ENCODE data around the gene MYO7B.
A peak's percentile ranks its signal among the peaks of the same experiment; 100 is the strongest.

The MYO7B gene

DNA sequence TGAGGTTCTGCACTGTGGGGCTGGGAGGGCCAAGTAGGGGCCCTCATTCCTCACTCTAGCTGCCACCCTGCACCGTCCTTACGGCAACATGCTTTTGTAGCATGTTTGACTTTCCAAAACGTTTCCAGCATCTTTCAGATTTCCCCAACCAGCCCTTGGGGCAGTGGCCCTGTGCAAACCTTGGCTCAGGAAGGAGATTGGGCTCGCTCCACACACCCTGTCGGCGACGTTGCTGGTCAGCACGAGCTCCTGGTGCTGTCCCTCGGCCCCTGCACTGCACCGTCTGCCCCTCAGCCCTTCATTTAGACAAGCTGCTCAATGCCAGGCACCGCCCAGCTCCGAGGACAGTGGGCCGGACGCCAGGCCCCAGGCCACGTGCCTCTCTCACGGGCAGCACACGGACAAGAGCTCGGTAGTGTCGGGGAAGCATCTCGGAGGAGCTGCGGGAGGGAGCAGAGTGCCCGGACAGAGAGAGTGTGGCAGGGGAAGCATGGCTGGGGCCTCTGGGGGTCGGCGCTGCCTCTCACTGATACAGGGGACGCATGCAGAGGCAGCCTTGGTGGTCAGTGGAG lies 117.4 kb downstream of the MYO7B start:
- no peak for DNase-seq (ENCODE audit: low spot score)
- no CpG with 5 or more reads among the region's 25 CpGs for WGBS, 2 donors (ENCODE audit: extremely low coverage in 2 of 2, insufficient read length in 2 of 2, insufficient replicate concordance in 1 of 2)
- no peak overlapping the region for H3K4me3 ChIP-seq (ENCODE audit: low read length in 2 of 2)

DNA sequence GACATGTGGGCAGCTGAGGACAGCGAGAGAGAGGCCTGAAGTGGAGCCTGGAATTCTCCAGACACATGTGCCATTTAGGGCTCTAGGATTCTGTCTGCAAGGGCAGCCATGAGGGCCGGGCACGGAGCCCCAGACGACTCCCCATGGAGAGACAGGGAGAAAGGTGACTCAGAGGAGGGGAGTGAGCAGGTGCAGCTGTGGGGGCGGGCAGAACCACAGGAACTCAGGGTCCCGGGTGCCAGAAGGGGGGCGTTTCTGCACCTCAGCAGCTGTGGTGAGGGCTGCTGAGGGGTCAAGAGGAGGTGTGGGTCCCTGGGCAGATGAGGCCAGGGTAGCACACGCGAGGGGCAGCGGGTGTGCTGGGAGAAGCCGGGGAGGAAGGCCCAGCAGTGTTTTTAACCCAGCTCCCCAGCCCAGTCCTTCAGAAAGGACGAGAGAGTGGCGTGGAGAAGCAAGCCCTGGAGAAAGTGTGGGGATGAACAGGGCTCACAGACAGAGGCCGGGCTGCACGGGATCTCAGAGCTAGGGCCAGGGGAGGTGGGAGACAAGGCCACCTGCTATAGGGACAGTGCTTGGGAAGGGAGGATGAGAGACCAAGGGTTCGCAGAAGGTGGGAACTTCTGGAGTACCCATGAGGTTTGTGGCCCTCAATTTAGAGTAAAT lies 118.1 kb downstream of the MYO7B start:
- Histone ChIP-seq H2AK5ac (ENCODE audit: low read depth, low read length) (peak overlapping the region; percentile 99), H3K18ac (ENCODE audit: low read length) (peak overlapping the region; percentile 83), H3K23ac (ENCODE audit: low read depth, low read length, poor library complexity) (peak overlapping the region; percentile 32), H2BK12ac (ENCODE audit: low read length) (peak overlapping the region; percentile 91), H3K36me3 (replicated peaks in 1 of 2; ENCODE audit: control insufficient read depth in 2 of 2, insufficient read depth in 2 of 2, low read length in 2 of 2) (no peaks in the 10 kb centered on the region), H3K4me2 (ENCODE audit: insufficient read depth, low read length, poor library complexity, severe bottlenecking) (no peak overlapping the region), H3K4ac (ENCODE audit: low read length) (no peak overlapping the region), H3K4me1 (ENCODE audit: control insufficient read depth in 2 of 2, insufficient read depth in 1 of 2, low read depth in 1 of 2, low read length in 2 of 2) (peaks cover 3 to 13% of the 10 kb centered on the region in 2 donors), H2BK5ac (ENCODE audit: low read length) (peak overlapping the region; percentile 41), H3K4me3 (ENCODE audit: low read length in 2 of 2) (no peak overlapping the region), H3K9ac (ENCODE audit: low read depth, low read length, poor library complexity) (no peak overlapping the region), H3K14ac (ENCODE audit: low read length) (no peak overlapping the region), H2BK15ac (ENCODE audit: low read length) (peak overlapping the region; percentile 99), H2AFZ (ENCODE audit: low read length) (no peak overlapping the region), H3K9me3 (replicated peaks in 1 of 2; ENCODE audit: control insufficient read depth in 2 of 2, insufficient read depth in 1 of 2, low read depth in 1 of 2, low read length in 2 of 2) (peaks cover 0 to 2% of the 10 kb centered on the region in 2 donors), H4K91ac (ENCODE audit: low read depth, low read length, poor library complexity) (no peak overlapping the region), H3K27me3 (ENCODE audit: control insufficient read depth in 3 of 3, insufficient read depth in 3 of 3, low read depth in 1 of 3, low read length in 3 of 3) (peaks cover 0 to 12% (median 2%) of the 10 kb centered on the region in 3 experiments), H2BK120ac (ENCODE audit: low read depth, low read length) (peak overlapping the region; percentile 77), H3K27ac (replicated peaks; ENCODE audit: low read length) (no peak overlapping the region), H4K8ac (ENCODE audit: low read depth, low read length) (no peak overlapping the region), H3K79me1 (ENCODE audit: low read depth, low read length) (no peaks in the 10 kb centered on the region)
- WGBS, 2 donors (ENCODE audit: extremely low coverage in 2 of 2, insufficient read length in 2 of 2, insufficient replicate concordance in 1 of 2), result no CpG with 5 or more reads among the region's 16 CpGs
- DNase-seq (ENCODE audit: low spot score), result no peak

More for the DNA sequence above, 117.4 kb downstream of the MYO7B start:
- no peaks in the 10 kb centered on the region for H3K36me3 ChIP-seq (replicated peaks in 1 of 2; ENCODE audit: control insufficient read depth in 2 of 2, insufficient read depth in 2 of 2, low read length in 2 of 2)
- peak overlapping the region; percentile 34 for H4K91ac ChIP-seq (ENCODE audit: low read depth, low read length, poor library complexity)
- H3K23ac ChIP-seq (ENCODE audit: low read depth, low read length, poor library complexity), result no peak overlapping the region
- peak overlapping the region; percentile 45 for H4K8ac ChIP-seq (ENCODE audit: low read depth, low read length)
- peak overlapping the region; percentile 88 for H2BK120ac ChIP-seq (ENCODE audit: low read depth, low read length)
- no peak overlapping the region for H3K4me2 ChIP-seq (ENCODE audit: insufficient read depth, low read length, poor library complexity, severe bottlenecking)
- peak overlapping the region; percentile 81 for H2AFZ ChIP-seq (ENCODE audit: low read length)
- no peak overlapping the region for H3K14ac ChIP-seq (ENCODE audit: low read length)
- H3K79me1 ChIP-seq (ENCODE audit: low read depth, low read length), result no peaks in the 10 kb centered on the region
- H3K4ac ChIP-seq (ENCODE audit: low read length), result no peak overlapping the region
- peak overlapping the region; percentile 86 for H2AK5ac ChIP-seq (ENCODE audit: low read depth, low read length)
- H3K4me1 ChIP-seq (ENCODE audit: control insufficient read depth in 2 of 2, insufficient read depth in 1 of 2, low read depth in 1 of 2, low read length in 2 of 2), result peaks cover 3 to 13% of the 10 kb centered on the region in 2 donors
- H3K9ac ChIP-seq (ENCODE audit: low read depth, low read length, poor library complexity), result no peak overlapping the region
- peak overlapping the region; percentile 99 for H2BK15ac ChIP-seq (ENCODE audit: low read length)
- H2BK5ac ChIP-seq (ENCODE audit: low read length), result peak overlapping the region; percentile 41
- H3K27ac ChIP-seq (replicated peaks; ENCODE audit: low read length), result no peak overlapping the region
- H3K9me3 ChIP-seq (replicated peaks in 1 of 2; ENCODE audit: control insufficient read depth in 2 of 2, insufficient read depth in 1 of 2, low read depth in 1 of 2, low read length in 2 of 2), result peaks cover 0 to 2% of the 10 kb centered on the region in 2 donors
- peak overlapping the region; percentile 91 for H2BK12ac ChIP-seq (ENCODE audit: low read length)
- peak overlapping the region; percentile 83 for H3K18ac ChIP-seq (ENCODE audit: low read length)
- peaks cover 0 to 12% (median 2%) of the 10 kb centered on the region in 3 experiments for H3K27me3 ChIP-seq (ENCODE audit: control insufficient read depth in 3 of 3, insufficient read depth in 3 of 3, low read depth in 1 of 3, low read length in 3 of 3)

DNA sequence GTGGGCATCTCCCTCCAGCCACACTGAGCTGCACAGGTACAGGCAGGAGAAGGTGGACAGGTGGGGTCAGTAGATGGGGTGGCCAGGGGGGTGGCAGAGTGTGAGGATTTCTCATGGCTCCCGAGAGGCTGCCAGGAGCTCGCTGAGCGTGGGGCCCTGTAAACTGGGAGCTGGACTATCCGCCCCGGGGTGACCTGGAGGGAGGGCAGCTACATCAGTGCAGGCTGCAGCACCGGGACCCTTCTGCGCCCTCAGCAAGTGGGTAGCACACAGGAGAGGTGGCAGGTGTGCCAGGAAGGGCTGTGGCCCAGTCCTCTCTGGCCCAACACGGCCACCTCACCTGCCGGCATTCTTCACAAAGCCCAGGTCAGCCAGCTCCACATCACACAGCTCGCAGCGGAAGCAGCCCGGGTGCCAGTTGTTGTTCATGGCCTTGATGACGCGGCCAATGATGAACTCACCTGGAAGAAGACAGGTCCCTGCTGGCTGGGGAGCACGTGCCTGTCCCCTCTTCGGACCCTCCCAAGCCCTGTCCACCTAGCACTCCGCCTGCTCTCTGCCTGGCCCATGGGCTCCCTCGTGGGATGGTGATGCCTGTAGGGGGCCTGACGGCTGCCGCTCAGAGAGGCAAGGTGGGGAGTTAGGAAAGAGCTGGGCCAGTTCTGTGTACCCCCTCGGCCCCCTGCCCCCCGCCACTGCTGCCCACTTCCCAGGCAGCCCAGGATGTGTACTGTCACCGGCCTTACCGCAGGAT lies 118.8 kb downstream of the MYO7B start:
- Histone ChIP-seq H2BK5ac (ENCODE audit: low read length) (no peak overlapping the region), H3K79me1 (ENCODE audit: low read depth, low read length) (no peaks in the 10 kb centered on the region), H4K91ac (ENCODE audit: low read depth, low read length, poor library complexity) (peak overlapping the region; percentile 83), H3K4me2 (ENCODE audit: insufficient read depth, low read length, poor library complexity, severe bottlenecking) (no peak overlapping the region), H2BK12ac (ENCODE audit: low read length) (peak overlapping the region; percentile 93), H3K9ac (ENCODE audit: low read depth, low read length, poor library complexity) (no peak overlapping the region), H2BK15ac (ENCODE audit: low read length) (peak overlapping the region; percentile 99), H4K8ac (ENCODE audit: low read depth, low read length) (peak overlapping the region; percentile 45), H3K14ac (ENCODE audit: low read length) (peak overlapping the region; percentile 64), H3K23ac (ENCODE audit: low read depth, low read length, poor library complexity) (peak overlapping the region; percentile 60), H2AFZ (ENCODE audit: low read length) (no peak overlapping the region), H2AK5ac (ENCODE audit: low read depth, low read length) (peak overlapping the region; percentile 99), H3K4me1 (ENCODE audit: control insufficient read depth in 2 of 2, insufficient read depth in 1 of 2, low read depth in 1 of 2, low read length in 2 of 2) (peaks cover 3 to 13% of the 10 kb centered on the region in 2 donors), H3K18ac (ENCODE audit: low read length) (peak overlapping the region; percentile 88), H3K27me3 (ENCODE audit: control insufficient read depth in 3 of 3, insufficient read depth in 3 of 3, low read depth in 1 of 3, low read length in 3 of 3) (peaks cover 0 to 12% (median 2%) of the 10 kb centered on the region in 3 experiments), H3K27ac (replicated peaks; ENCODE audit: low read length) (no peak overlapping the region), H3K36me3 (replicated peaks in 1 of 2; ENCODE audit: control insufficient read depth in 2 of 2, insufficient read depth in 2 of 2, low read length in 2 of 2) (no peaks in the 10 kb centered on the region), H3K4ac (ENCODE audit: low read length) (peak overlapping the region; percentile 93), H3K4me3 (ENCODE audit: low read length in 2 of 2) (no peak overlapping the region), H2BK120ac (ENCODE audit: low read depth, low read length) (peak overlapping the region; percentile 77), H3K9me3 (replicated peaks in 1 of 2; ENCODE audit: control insufficient read depth in 2 of 2, insufficient read depth in 1 of 2, low read depth in 1 of 2, low read length in 2 of 2) (peaks cover 0 to 2% of the 10 kb centered on the region in 2 donors)
- no CpG with 5 or more reads among the region's 24 CpGs for WGBS, 2 donors (ENCODE audit: extremely low coverage in 2 of 2, insufficient read length in 2 of 2, insufficient replicate concordance in 1 of 2)
- no peak for DNase-seq (ENCODE audit: low spot score)

DNA sequence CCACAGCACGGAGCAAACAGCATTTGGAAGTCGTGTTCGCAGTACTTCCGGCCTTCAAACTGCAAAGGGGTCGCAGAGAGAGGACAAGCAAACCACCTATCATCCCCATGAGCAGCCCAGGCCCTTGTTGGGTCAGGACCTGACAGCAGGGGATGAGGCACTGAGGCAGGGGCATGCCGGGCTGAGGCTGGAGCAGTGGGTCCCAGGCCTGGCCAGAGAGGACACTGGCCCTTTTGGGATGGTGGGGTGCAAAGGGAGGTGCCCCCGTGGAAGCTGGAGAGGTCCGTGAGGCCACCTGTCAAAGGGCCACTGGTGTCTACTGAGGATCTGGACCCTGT lies 119.3 kb downstream of the MYO7B start:
- H2BK12ac ChIP-seq (ENCODE audit: low read length), result peak overlapping the region; percentile 93
- H2BK120ac ChIP-seq (ENCODE audit: low read depth, low read length), result peak overlapping the region; percentile 77
- H2AFZ ChIP-seq (ENCODE audit: low read length), result no peak overlapping the region
- H3K4me2 ChIP-seq (ENCODE audit: insufficient read depth, low read length, poor library complexity, severe bottlenecking), result no peak overlapping the region
- H3K4me1 ChIP-seq (ENCODE audit: control insufficient read depth in 2 of 2, insufficient read depth in 1 of 2, low read depth in 1 of 2, low read length in 2 of 2), result peaks cover 3 to 13% of the 10 kb centered on the region in 2 donors
- no peak overlapping the region for H3K9ac ChIP-seq (ENCODE audit: low read depth, low read length, poor library complexity)
- H3K23ac ChIP-seq (ENCODE audit: low read depth, low read length, poor library complexity), result peak overlapping the region; percentile 60
- H3K18ac ChIP-seq (ENCODE audit: low read length), result peak overlapping the region; percentile 88
- H3K36me3 ChIP-seq (replicated peaks in 1 of 2; ENCODE audit: control insufficient read depth in 2 of 2, insufficient read depth in 2 of 2, low read length in 2 of 2), result no peaks in the 10 kb centered on the region
- peak overlapping the region; percentile 45 for H4K8ac ChIP-seq (ENCODE audit: low read depth, low read length)
- H2BK5ac ChIP-seq (ENCODE audit: low read length), result no peak overlapping the region
- DNase-seq (ENCODE audit: low spot score), result no peak
- peaks cover 0 to 2% of the 10 kb centered on the region in 2 donors for H3K9me3 ChIP-seq (replicated peaks in 1 of 2; ENCODE audit: control insufficient read depth in 2 of 2, insufficient read depth in 1 of 2, low read depth in 1 of 2, low read length in 2 of 2)
- no peaks in the 10 kb centered on the region for H3K79me1 ChIP-seq (ENCODE audit: low read depth, low read length)
- H2AK5ac ChIP-seq (ENCODE audit: low read depth, low read length), result peak overlapping the region; percentile 99
- H3K14ac ChIP-seq (ENCODE audit: low read length), result peak overlapping the region; percentile 64
- no peak overlapping the region for H3K4me3 ChIP-seq (ENCODE audit: low read length in 2 of 2)
- peaks cover 0 to 15% (median 2%) of the 10 kb centered on the region in 3 experiments for H3K27me3 ChIP-seq (ENCODE audit: control insufficient read depth in 3 of 3, insufficient read depth in 3 of 3, low read depth in 1 of 3, low read length in 3 of 3)
- H4K91ac ChIP-seq (ENCODE audit: low read depth, low read length, poor library complexity), result peak overlapping the region; percentile 83
- peak overlapping the region; percentile 57 for H3K27ac ChIP-seq (replicated peaks; ENCODE audit: low read length)
- H3K4ac ChIP-seq (ENCODE audit: low read length), result peak overlapping the region; percentile 93
- WGBS, 2 donors (ENCODE audit: extremely low coverage in 2 of 2, insufficient read length in 2 of 2, insufficient replicate concordance in 1 of 2), result no CpG with 5 or more reads among the region's 8 CpGs
- peak overlapping the region; percentile 99 for H2BK15ac ChIP-seq (ENCODE audit: low read length)
